HG03066 (cell line): ENCODE measurements around the gene CLCNKB.
A peak's percentile ranks its signal among the peaks of the same experiment; 100 is the strongest.

ENCODE experiments used
- ATAC-seq: cut with Tn5 transposase; IDR thresholded peaks from one replicate; pipeline ENCODE4 v1.9.1; 2021; ENCODE audit warnings: low read depth; ENCODE audit not compliant: unreplicated experiment

CLCNKB gene

DNA sequence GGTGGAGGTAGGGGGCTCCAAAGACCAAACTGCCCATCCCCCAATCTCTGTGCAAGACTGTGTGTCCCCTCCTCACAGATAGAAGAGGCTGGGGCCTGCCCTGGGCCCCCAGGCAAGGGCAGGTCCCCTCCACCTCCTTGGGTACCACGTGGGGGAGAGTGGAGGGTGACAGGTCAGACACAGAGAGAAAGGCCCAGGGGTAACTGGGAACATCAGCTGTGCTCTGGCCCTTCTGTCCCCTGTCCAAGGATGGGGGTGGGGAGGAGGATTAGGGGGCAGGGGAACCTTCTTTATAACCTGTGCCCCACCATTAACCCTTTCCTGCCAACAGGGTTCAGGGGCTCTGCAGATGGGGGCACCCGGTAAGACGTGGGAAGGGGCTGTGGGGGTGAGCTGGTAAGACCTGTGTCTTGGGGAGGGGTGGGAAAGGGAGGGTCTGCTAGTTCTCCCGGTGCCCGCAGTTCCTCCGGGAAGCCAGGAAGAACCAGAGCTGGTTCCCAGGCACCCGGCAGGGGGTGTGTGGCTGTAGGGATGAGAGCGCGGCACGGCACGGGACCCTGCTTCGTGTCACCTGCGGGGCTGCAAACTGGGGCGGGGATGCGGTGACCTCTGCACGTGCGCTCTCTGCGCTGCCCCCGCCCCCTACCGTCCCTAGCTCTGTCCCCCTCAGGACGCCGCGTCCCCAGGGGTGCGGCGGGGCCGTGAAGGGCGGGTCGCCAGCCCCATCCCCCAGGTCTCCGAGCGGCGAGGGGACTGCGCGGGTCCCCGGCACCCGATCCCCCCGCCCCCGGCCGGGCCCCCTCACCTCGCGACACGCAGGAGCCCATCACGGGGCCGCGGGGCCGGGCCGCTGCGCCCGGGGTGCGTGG is 29.3 kb downstream of the CLCNKB start:
- no peak for ATAC-seq

DNA sequence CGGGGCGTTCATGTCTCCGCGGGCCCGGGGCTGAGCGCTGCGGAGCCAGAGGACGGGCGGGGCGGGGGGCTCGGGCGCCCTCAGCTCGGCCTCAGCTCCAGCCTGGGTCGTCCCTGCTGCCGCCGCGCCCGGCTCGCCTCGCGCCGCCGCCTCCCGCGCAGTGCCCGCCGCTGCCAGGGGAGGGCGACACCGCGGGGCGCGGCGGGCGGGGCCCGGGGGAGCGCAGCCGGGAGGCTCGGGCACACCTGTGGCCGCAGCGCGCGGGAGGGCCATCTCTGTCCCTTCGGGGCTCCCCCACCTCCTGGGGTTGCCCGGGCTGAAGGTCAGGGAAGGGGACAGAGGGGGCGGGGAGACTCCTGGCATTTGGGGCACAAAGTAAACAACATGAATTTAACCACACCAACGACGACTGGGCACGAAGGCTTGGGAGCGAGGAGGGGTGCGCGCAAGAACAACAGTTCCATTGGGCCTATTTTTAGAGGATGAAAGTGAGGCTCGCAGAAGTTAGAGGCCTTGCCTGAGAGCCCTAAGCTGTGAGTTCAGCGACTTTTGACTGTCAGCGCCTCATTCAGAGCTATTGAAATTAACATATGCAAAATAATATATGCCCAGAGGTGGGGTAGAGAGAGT is 30.0 kb downstream of the CLCNKB start, which contains the start of gene FAM131C:
TSS of gene FAM131C (minus strand) at position 162 of the 630 bp plus-strand sequence. CDS start 209 bp downstream, outside the sequence.
- ATAC-seq: no peak

DNA sequence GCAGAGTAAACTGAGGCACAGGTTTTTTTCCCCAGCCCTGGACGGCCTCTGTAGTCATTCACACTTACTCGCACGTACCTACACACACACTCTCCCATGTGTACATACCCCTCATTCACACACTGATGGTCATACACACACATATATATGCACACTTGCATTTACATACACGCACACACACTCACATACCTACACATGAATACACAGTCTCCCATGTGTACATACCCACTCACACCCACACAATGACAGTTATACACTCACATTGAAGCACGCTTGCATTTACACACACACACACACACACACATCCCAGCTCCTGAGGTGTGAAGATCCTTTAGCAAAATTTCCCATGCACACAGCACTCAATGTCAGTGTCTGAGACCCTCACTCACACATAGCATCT is 30.6 kb downstream of the CLCNKB start:
- no peak for ATAC-seq

DNA sequence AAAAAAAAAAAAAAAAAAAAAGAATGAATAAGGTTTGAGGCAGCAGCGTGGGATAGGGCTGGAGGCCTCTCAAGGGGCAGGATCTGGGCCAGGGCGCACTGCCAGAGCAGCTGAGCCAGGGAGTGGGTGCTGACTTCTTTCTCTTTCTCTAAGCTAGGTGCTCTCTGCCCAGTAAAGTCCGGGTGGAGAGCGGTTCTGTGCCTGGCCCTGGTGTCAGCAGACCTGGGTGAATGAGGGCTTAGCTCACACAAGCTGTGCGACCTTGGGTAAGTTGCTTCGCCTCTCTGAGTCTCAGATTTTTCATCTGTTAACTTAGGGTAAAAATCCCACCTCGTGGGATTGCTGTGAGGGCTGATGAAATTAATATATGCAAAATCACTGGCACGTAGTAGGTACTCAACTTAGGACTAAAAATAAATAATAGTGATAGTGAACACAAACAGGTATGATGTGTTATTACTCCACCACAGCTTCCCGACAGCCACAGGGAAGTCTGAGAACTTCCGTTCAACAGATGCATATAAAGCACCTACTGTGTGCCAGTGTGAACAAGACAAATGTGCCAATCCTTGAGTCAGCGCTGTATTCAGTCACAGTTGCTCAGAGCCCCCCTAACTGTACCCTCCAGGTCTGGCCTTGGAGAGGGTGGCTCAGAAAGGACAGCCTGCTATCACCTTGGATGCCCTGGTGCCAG is 31.9 kb downstream of the CLCNKB start:
- ATAC-seq: no peak

DNA sequence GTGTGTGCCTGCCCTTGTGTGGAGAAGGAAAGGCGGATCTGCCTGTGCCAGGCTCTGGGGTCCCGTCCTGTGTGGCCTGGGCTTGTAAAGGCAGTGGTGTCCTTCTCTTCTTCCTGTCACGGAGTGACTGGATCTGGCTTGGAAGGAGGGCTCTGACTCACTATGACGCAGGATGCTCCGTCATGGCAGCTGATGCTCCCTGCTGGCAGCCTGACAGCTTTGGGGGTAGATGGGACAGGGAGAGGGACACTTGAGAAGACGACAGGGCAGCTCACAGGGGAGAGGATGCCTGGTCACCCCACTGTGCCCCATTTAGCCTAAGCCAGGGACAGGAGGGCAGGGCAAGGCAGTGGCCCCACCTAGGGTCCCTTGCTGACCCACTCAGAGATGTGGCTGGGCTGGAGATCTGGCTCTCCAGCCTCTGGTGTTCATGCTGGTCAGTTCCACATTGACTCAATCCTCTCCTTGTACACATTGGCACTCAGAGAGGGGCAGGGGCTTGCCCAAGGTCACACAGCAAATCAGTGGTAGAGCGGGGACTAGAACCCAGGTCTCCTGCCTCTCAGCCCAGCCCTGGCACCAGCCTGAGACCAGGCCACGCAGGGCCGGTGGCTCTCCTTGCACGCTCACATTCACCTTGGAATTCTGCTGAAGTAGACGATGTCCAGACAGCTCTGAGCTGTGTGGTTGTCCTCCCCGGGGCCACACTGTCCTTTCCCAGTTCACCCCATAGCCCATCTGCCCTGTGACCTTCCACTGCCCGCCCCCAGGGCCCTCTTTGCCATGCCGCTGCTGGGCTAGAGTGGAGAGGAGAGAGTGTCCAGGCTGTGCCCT is 32.7 kb downstream of the CLCNKB start:
- no peak for ATAC-seq

DNA sequence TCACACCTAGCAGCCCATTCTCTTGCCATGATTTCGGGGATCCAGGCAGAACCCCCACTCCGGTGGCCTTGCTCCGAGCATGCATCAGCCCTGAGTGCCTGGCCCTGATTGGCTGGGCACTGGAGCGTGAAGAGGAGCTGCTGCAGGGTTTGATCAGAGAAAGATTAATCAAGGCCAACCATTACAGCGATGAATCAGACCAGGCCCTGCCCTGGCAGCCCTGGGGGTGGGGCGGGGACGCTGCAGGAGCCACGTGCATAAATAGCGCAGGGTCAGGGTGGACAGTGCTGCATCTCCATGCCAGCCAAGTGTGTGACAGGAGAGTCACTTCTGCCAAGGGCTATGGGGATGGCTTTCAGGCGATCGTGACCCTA is 33.3 kb downstream of the CLCNKB start:
- ATAC-seq: no peak

DNA sequence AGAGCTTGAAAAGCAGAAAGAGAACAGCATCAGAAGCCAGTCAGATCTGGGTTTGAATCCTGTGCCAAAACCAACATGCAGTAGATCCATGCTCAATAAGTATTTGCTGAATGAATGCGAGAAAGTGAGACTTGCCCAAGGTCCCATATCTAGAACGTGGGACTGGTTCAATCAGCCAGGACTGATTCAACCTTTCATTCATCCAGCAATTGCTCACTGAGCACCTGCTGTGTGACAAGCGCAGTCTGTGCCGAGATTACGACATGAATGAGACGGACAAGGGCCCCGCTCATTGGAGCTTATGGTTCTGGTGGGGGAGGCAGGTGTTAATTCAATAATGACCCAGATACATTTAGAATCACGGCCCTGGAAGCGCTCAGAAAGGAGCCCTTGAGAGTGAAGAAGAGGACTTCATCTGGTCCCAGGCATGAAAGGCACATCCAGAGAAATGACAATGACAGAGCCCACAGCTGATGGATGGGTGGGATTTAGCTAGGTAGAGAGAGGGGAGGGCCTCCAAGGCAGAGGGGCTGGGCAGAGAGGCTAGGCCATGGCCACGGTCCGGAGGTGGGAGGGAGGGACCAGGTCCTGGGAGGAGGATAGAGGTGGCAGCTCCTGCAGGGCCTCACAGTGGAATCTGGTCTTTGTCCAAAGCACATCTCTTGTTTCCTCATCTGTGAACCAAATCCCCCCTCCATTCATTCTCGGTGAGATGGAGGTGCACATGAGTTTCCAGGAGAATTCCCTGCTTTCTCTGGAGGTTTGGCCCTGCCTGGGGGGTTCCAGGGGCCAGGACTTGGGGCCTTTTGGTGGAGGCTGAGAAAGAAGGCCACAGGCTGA is 34.0 kb downstream of the CLCNKB start:
- no peak for ATAC-seq

DNA sequence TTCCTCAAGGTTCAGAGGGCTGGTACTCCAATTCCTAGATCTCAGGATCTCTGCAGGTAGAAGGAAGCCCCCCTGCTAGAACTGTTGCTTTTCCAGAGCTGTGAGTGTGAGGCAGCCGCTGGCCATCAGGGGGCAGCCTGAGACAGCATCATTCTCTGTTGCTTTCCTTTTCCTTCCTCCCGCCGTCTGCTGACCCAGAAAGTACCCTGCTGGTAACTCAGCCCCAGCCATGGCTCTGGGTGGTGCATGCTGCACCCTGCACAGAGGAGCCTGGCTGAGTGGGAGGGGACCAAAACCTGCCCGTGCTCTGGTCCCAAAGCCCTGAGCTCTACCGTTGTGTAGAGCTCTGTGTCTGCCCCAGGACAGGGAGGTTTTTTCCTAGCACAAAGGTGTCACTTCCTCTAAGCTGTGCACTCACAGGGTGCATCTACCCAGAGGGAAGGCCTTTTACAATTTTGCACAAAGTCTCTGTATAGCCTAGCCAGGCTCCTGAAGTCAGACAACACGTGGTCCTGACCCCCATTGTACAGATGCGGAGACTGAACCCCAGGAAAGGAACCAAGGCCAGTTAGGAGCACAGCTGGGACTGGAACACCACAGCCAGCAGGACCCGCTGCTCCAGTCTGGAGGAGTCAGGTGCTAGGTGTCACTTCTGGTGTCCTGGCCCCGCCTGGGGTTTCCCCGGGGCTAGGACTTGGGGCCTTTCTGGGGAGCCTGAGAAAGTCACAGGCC is 35.5 kb downstream of the CLCNKB start:
- ATAC-seq: peak; percentile 54

DNA sequence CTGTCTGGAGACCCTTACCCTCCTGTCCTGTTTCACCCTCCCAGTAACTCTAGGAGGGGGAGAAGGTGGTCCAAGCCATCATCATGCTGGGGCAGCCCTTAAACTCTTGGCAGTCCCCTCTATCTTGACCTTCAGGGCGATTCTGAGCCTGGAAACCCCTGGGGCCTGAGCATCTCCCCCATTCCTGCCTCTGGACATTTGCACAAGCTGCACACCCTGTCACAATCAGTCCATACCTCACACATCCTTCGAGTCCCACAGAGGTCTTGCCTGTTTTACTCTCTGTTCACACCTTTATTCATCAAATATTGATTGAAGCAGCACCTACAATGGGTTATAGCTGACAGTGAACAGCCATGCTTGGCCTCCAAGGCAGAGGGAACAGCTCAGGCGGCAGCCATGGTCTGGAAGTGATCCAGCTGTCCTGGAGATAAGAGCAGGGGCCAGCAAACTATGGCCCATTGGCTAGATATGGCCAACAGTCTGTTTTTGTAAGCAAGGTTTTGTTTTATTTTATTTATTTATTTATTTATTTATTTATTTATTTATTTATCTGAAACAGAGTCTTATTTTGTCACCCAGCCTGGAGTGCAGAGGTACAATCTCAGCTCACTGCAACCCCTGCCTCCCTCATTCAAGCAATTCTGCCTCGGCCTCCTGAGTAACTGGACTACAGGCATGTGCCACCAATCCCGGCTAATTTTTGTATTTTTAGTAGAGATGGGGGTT is 37.0 kb downstream of the CLCNKB start:
- ATAC-seq: no peak

DNA sequence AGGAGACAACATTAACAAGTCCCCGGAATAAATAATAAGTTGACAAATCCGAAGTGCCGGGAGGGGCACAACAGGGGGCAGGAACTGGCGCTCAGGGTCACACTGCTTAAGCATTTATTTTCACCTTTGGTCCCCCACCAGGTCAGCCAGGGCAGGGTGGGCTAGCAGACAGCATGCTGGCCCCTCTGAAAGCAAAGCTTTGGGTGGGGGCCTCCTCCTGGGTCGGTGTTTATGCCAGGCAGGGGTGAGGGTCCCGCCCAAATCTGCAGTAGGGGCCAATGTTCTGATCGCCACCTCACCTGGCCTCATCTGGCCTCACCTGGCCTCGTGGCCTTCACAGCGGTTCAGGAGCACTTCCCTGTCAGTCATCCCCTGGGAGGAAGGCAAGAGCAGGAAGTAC is 38.1 kb downstream of the CLCNKB start:
- no peak for ATAC-seq

DNA sequence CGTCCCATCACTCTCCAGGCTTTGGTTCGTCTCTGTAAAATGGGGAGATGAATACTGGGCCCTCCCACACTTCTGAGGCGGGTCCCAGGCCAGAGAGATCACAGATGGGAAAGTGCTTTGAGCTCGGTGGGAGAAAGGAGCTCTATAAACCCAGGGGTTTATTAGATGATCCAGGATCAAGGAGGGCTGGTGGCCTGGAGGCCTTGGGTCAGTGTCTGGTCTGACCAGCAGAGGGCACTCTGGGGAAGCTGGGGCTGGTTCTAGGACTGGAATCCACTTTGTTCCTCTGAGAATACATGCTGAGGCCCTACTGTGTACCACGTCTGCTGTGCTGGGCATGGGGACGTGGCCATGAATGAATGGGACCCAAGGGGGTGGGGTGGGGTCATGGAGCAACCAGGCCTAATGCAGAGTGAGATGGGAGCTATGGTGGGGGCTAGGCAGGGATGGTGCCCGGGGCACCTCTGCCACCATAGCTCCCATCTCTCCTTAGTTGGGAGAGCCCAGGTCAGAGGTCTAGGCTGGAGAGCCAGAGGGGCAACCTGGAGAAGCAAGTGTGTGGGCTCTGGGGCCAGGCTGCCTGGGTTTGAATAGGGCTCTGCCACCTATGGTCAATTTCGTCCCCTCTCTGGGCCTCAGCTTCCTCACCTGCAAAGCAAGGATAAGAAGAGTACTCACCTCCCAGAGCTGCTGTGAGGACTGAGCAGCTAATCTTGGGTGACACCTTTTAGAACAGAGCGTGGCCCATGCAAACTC is 38.9 kb downstream of the CLCNKB start:
- no peak for ATAC-seq

DNA sequence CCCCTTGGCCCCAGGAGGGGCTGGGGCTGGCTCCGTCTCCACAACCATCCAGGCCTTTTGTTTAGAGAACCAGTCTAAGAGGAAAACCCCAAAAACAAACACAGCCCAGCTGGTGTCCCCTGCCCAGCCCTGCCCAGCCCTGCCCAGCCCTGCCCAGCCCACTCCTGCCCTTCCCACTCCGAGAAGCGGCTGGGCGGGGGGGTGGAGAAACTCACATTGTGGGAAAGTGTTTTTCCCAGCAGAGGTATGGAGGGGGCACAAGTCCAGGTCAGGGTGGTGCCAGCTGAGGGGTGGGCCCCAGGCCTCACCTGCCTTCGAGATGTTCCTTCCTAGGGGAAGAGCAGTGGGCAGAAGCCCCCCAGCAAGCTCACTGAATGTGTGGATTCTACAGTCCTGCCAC is 39.9 kb downstream of the CLCNKB start:
- ATAC-seq: no peak

DNA sequence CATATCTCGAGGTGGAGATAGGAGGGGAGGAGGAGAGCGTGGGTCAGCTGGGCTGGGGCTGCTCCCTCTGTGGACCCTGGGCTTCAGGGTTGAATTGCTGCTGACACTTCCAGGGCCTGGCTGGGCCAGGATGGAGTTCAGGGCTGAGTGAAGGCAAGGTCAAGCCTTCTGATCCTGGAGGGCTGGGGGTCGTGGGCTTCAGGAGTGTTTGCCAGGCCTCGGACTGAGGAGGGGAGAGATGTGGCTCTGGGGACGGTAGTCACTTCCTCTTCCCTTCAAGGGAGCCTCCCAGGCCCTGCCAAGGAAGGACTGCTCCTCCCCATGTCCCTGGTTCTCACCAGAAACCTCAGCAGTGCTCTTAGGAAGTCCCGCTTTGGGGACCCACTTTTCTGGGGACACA is 41.9 kb downstream of the CLCNKB start:
- ATAC-seq: no peak

DNA sequence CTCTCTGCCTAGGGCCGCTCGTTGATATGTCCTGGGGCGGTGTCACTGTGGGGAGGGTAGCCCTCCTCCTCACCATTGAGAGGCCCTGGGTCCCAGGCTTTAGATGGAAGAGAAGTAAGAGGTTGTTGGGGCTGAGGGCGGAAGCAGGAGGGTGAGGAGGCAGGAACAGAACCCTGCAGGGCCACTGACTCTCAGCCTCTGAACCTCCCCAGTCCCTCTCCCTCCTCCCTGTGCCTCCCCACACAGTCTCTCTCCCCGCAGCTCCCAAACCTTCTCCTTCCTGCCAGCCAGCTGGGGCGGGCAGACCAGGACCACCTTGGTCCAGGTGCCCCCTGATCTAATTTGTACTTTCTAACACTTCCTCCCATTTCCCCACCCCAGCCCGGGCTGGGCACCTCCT is 44.2 kb downstream of the CLCNKB start:
- no peak for ATAC-seq

DNA sequence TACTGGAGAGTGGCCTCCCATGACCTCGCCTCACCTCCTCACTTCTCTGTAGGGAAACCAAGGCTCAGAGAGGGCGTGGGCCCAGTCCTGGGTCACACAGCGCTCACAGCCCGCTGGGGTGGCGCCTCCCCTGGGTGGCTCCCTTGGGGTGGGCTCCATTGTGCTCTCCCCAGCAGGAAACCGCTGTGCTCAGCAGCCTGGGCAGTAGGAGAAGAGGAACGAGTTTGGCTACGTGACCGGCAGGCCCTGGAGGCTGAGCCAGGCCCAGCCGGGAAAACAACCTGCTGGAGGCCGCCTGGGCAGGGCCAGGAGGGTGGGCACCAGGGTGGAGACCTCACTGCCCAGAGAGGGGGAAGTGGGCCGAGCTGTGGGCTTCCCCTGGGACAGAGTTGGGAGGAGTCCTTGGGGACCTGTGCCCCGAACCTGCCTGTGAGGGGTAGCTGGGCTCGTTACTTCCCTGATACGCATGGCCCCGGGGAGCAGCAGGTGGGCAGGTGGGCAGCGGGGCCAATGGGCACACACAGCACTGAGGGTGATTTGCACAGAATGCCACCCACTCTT is 44.8 kb downstream of the CLCNKB start:
- no peak for ATAC-seq

DNA sequence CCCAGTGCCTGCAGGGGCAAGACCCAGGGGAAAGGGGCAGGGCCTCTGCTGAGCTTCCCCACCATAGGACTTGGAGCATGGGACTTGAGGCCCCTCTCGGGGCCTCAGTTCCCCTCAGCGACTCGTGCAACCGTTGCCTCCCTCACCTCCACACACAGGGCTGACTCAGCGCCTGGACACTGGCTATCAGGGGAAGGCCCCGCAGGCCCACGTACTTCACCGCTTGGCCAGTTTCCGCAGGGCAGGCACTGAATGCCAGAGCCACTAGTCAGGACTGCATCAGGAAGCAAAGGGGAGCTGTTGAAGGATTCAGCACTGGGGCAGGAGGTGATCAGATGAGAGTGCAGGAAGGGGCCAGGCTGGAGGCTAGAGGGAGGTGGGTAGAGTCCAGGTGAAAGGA is 45.4 kb downstream of the CLCNKB start:
- no peak for ATAC-seq

DNA sequence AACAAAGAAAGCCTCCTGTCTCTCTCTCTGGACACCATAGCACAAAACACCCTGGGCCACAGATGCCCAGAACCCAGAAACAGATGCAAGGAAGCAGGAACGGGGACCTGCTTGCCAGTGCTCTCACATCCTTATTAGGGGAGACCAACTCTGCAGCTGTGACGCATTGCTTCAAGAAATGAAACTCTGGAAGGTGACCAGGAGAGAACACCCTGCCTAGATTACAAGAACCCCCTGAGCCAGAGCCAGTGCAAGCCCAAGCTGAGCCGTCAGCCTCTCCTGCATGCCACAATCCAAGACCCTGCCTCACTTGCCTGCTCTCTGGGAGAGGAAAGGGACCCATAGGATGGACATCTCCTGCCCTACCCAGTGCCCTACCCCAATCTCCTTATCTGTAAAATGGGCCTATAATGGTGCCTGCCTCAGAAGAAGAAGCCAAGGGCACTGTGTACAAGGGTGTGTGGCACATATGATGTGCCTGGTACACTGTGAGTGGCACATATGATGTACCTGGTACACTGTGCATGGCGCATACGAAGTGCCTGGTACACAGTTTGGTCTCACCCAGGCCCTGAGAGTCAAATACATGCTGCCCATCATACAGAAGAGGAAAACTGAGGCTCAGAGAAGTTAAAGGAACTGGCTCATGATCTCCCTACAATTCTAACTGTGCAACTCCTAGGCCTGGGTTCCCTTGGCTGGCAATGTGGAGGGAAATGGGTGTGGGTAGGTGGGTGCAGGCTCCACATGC is 46.7 kb downstream of the CLCNKB start:
- no peak for ATAC-seq
